Mesothelial cell of epicardium (in vitro differentiated cells): ENCODE measurements around the gene FKBP1B. TPM values are rescaled to one million over a fixed set of nuclear protein-coding genes. Genes with fewer than 3 reads are reported as not detected.

Experiments
- DNase-seq, 2 experiments: peaks; one replicate each; pipeline ENCODE4 v3.0.0; 2021; ENCODE audit warnings: low spot score in 2 of 2; ENCODE audit not compliant: unreplicated experiment in 2 of 2
- H3K27ac Mint-ChIP-seq: 2 replicates; pipeline ENCODE4 v1.8.0; 2021; ENCODE audit warnings: mixed read lengths
- H3K27me3 Mint-ChIP-seq: 2 replicates; pipeline ENCODE4 v1.8.0; 2021; ENCODE audit warnings: low read depth, mixed read lengths
- H3K36me3 Mint-ChIP-seq: 2 replicates; pipeline ENCODE4 v1.8.0; 2021; ENCODE audit warnings: mixed read lengths
- H3K4me1 Mint-ChIP-seq: 2 replicates; pipeline ENCODE4 v1.8.0; 2021; ENCODE audit warnings: mixed read lengths
- H3K4me3 Mint-ChIP-seq: 2 replicates; pipeline ENCODE4 v1.8.0; 2021; ENCODE audit warnings: mild to moderate bottlenecking, moderate library complexity, mixed read lengths
- H3K9me3 Mint-ChIP-seq: 2 replicates; pipeline ENCODE4 v1.8.0; 2021; ENCODE audit warnings: mixed read lengths
- CTCF ChIP-seq: fragments of 200-600 bp; sonication (generic); IDR thresholded peaks from one replicate; pipeline ENCODE4 v1.5.0; 2021; ENCODE audit warnings: antibody characterized with exemption; ENCODE audit not compliant: unreplicated experiment
- total RNA-seq: library from RNA; stranded (reverse); gene quantifications from 3 replicates; pipeline ENCODE4 v1.2.1, GENCODE V29; 2021

FKBP1B gene
- total RNA-seq, 1 donor from 2014 or later = 18.0 TPM

GRCh38 chr2:24016376-24016761, 33.2 kb upstream of the FKBP1B start:
- Mint-ChIP-seq H3K36me3 (peaks cover 2% of the 10 kb centered on the region), H3K27ac (no peak overlapping the region), H3K27me3 (peaks cover 11% of the 10 kb centered on the region), H3K4me1 (no peaks in the 10 kb centered on the region), H3K9me3 (no peaks in the 10 kb centered on the region), H3K4me3 (no peak overlapping the region)
- DNase-seq = no peak
- no peak for TF ChIP-seq CTCF

GRCh38 chr2:24016853-24017703, 32.5 kb upstream of the FKBP1B start:
- Mint-ChIP-seq H3K9me3 (no peaks in the 10 kb centered on the region), H3K27me3 (peaks cover 4% of the 10 kb centered on the region), H3K4me3 (no peak overlapping the region), H3K27ac (no peak overlapping the region), H3K4me1 (no peaks in the 10 kb centered on the region), H3K36me3 (peaks cover 2% of the 10 kb centered on the region)
- no peak for TF ChIP-seq CTCF
- DNase-seq = no peak

- DNase-seq = no peak
- Mint-ChIP-seq H3K36me3 (peaks cover 3% of the 10 kb centered on the region), H3K4me3 (no peak overlapping the region), H3K4me1 (no peaks in the 10 kb centered on the region), H3K9me3 (no peaks in the 10 kb centered on the region), H3K27me3 (peaks cover 1% of the 10 kb centered on the region), H3K27ac (no peak overlapping the region)
- TF ChIP-seq CTCF = no peak
Observed at GRCh38 chr2:24017711-24018110, 31.8 kb upstream of the FKBP1B start.

- Mint-ChIP-seq H3K36me3 (peaks cover 5% of the 10 kb centered on the region), H3K27me3 (no peaks in the 10 kb centered on the region), H3K4me1 (no peaks in the 10 kb centered on the region), H3K9me3 (no peaks in the 10 kb centered on the region), H3K4me3 (no peak overlapping the region), H3K27ac (no peak overlapping the region)
- no peak for TF ChIP-seq CTCF
- DNase-seq = no peak
Observed at GRCh38 chr2:24018241-24018640, 31.3 kb upstream of the FKBP1B start.

- no peaks in the 10 kb centered on the region for H3K4me1 Mint-ChIP-seq
- H3K9me3 Mint-ChIP-seq = no peaks in the 10 kb centered on the region
- H3K27me3 Mint-ChIP-seq = no peaks in the 10 kb centered on the region
- DNase-seq = no peak
- TF ChIP-seq CTCF = no peak
- H3K36me3 Mint-ChIP-seq = peaks cover 2% of the 10 kb centered on the region
- H3K27ac Mint-ChIP-seq = no peak overlapping the region
- no peak overlapping the region for H3K4me3 Mint-ChIP-seq
Observed at GRCh38 chr2:24019729-24020128, 29.8 kb upstream of the FKBP1B start.
